Gastroesophageal sphincter (tissue), 3 donors: ENCODE measurements around the gene NEDD4.

Experiments used
- POLR2A ChIP-seq, 2 donors: fragments of 450-650 bp; IDR thresholded peaks; one replicate each; pipeline ENCODE4 v1.6.1; 2017; ENCODE audit warnings: antibody characterized with exemption in 2 of 2, mild to moderate bottlenecking in 2 of 2, moderate library complexity in 1 of 2
- POLR2AphosphoS5 ChIP-seq: sonication (generic); formaldehyde crosslinking; IDR thresholded peaks from one replicate; pipeline ENCODE4 v1.6.1; 2017; ENCODE audit warnings: antibody characterized with exemption
- TF ChIP-seq, protein P1 (sequence below), 4 experiments: fragments of 200-600 bp in 2 of 4; fragments of 450-650 bp in 2 of 4; sonication (generic) in 1 of 4; IDR thresholded peaks; one replicate each; pipeline ENCODE4 v1.5.1; 2017 to 2019; ENCODE audit warnings: antibody characterized with exemption in 4 of 4, mild to moderate bottlenecking in 2 of 4, moderate library complexity in 2 of 4

DNA sequence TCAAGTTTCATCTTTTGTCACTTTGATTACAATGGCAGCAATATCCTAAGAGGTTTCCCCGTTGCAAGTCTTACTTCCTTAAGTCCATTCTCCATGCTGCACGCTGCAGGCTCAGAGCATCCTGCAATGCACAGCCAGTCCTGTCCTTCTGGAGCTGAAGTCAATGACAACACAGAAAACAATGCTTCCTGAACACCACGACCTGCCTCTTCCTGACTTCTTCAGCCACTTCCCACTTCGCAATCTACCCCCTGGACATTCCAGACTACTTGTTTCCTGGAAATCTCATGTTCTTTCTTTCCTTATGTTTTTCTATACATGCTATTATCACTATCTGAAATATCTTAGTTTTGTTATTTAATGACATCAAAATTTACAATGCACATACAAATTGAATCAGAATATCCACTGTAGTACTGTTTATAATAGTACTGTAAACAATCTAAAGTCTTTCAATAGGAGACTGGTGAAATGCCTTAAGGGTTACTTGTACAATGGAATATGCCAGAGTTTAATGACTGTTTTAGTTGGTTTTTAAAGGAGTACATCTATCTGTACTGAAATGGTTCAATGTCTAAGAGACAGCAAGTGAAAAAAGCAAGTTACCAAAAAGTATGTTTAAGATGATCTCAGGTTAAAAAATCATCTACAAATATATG is 136.8 kb downstream of the NEDD4 start:
- TF ChIP-seq, protein P1, sequence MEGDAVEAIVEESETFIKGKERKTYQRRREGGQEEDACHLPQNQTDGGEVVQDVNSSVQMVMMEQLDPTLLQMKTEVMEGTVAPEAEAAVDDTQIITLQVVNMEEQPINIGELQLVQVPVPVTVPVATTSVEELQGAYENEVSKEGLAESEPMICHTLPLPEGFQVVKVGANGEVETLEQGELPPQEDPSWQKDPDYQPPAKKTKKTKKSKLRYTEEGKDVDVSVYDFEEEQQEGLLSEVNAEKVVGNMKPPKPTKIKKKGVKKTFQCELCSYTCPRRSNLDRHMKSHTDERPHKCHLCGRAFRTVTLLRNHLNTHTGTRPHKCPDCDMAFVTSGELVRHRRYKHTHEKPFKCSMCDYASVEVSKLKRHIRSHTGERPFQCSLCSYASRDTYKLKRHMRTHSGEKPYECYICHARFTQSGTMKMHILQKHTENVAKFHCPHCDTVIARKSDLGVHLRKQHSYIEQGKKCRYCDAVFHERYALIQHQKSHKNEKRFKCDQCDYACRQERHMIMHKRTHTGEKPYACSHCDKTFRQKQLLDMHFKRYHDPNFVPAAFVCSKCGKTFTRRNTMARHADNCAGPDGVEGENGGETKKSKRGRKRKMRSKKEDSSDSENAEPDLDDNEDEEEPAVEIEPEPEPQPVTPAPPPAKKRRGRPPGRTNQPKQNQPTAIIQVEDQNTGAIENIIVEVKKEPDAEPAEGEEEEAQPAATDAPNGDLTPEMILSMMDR (IDR thresholded peaks at IDR 0.05) = no peak
- TF ChIP-seq POLR2AphosphoS5 (no peak), POLR2A (IDR thresholded peaks at IDR 0.05) (no peak)
